HUES64 (cell line): Measurements from ENCODE around the gene ANKRD1.

ENCODE experiments used
- H3K27ac ChIP-seq: 2 replicates; pipeline ENCODE4 v1.7.0; 2013; ENCODE audit warnings: low read depth, low read length, inconsistent platforms
- H3K27me3 ChIP-seq: 2 replicates; pipeline ENCODE4 v1.6.1; 2013; ENCODE audit warnings: mild to moderate bottlenecking, low read length; ENCODE audit not compliant: insufficient read depth
- H3K36me3 ChIP-seq: 2 replicates; pipeline ENCODE4 v1.6.1; 2013; ENCODE audit warnings: mild to moderate bottlenecking, low read length; ENCODE audit not compliant: insufficient read depth
- H3K4me1 ChIP-seq: 2 replicates; pipeline ENCODE4 v1.6.1; 2013; ENCODE audit warnings: mild to moderate bottlenecking, low read length, moderate library complexity; ENCODE audit not compliant: insufficient read depth
- H3K4me3 ChIP-seq: 2 replicates; pipeline ENCODE4 v1.5.1; 2013; ENCODE audit warnings: mild to moderate bottlenecking, low read length, moderate library complexity
- H3K9ac ChIP-seq: 2 replicates; pipeline ENCODE4 v1.6.1; 2013; ENCODE audit warnings: mild to moderate bottlenecking, low read depth, low read length
- H3K9me3 ChIP-seq: 2 replicates; pipeline ENCODE4 v1.6.1; 2013; ENCODE audit warnings: low read depth, low read length; ENCODE audit not compliant: insufficient read depth
- WGBS: fragments of 150-250, 120-280 bp; methylation state at CpG from one replicate; pipeline ENCODE4 v1.1.7; 2013; ENCODE audit warnings: missing lambda C conversion rate; 5-methylcytosine and 5-hydroxymethylcytosine counted together

Gene ANKRD1

GRCh38 chr10:90930971-90931871 lies 10.3 kb upstream of the ANKRD1 start:
- Histone ChIP-seq H3K9me3 (no peaks in the 10 kb centered on the region), H3K27ac (peak overlapping the region; percentile 77), H3K4me3 (no peak overlapping the region; the same call in 1 of the 2 replicates), H3K27me3 (peaks cover 98% of the 10 kb centered on the region), H3K4me1 (peaks cover 24% of the 10 kb centered on the region), H3K9ac (peak overlapping the region; percentile 7; the same call in 1 of the 2 replicates), H3K36me3 (no peaks in the 10 kb centered on the region)
- 43% methylated on average over 6 of the region's 6 CpGs for WGBS

- peak overlapping the region; percentile 77 for H3K27ac ChIP-seq
- 23% methylated on average over 3 of the region's 5 CpGs for WGBS
- H3K4me1 ChIP-seq, result peaks cover 26% of the 10 kb centered on the region
- no peaks in the 10 kb centered on the region for H3K36me3 ChIP-seq
- peak overlapping the region; percentile 1; the same call in 1 of the 2 replicates for H3K4me3 ChIP-seq
- H3K27me3 ChIP-seq, result peaks cover 95% of the 10 kb centered on the region
- peak overlapping the region; percentile 7; the same call in 1 of the 2 replicates for H3K9ac ChIP-seq
- no peaks in the 10 kb centered on the region for H3K9me3 ChIP-seq
Measured at GRCh38 chr10:90930070-90930837, 9.4 kb upstream of the ANKRD1 start.

GRCh38 chr10:90929179-90929578 lies 8.3 kb upstream of the ANKRD1 start:
- H3K4me1 ChIP-seq, result peaks cover 26% of the 10 kb centered on the region
- H3K36me3 ChIP-seq, result no peaks in the 10 kb centered on the region
- H3K9ac ChIP-seq, result no peak overlapping the region
- no peak overlapping the region; the same call in 1 of the 2 replicates for H3K27ac ChIP-seq
- no peaks in the 10 kb centered on the region for H3K9me3 ChIP-seq
- H3K27me3 ChIP-seq, result peaks cover 97% of the 10 kb centered on the region
- no peak overlapping the region for H3K4me3 ChIP-seq
- 68% methylated on average over 5 of the region's 5 CpGs for WGBS

DNA sequence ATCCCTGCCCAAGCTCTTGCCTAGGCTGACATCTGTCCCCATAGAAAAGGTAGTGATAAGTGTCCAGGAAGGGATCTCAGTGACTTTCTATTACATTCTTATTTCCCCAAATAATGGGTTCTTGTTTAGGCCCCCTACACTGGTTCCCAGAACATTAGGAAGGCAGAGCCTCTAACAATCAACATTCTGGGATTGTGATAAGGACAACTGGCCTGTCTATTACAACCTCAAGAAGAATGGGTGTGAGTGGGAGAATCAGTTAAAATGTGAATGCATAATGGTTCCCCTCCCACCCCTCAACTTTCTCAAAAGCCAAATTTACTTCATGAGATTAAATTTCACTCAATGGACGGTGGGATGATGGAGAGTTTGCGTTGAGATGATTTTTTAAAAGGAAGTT lies 6.4 kb upstream of the ANKRD1 start:
- Histone ChIP-seq H3K36me3 (no peaks in the 10 kb centered on the region), H3K9ac (no peak overlapping the region), H3K27me3 (peaks cover 97% of the 10 kb centered on the region), H3K4me3 (no peak overlapping the region), H3K9me3 (no peaks in the 10 kb centered on the region), H3K4me1 (peaks cover 31% of the 10 kb centered on the region), H3K27ac (no peak overlapping the region)
- WGBS, result no CpG with 5 or more reads among the region's 2 CpGs

GRCh38 chr10:90925079-90926029 lies 4.5 kb upstream of the ANKRD1 start:
- Histone ChIP-seq H3K27ac (no peak overlapping the region), H3K4me3 (no peak overlapping the region)
- WGBS, result 58% methylated on average over 4 of the region's 5 CpGs

GRCh38 chr10:90924552-90924951 lies 3.7 kb upstream of the ANKRD1 start:
- Histone ChIP-seq H3K9me3 (no peaks in the 10 kb centered on the region), H3K27ac (no peak overlapping the region), H3K27me3 (peaks cover 97% of the 10 kb centered on the region), H3K4me3 (no peak overlapping the region), H3K36me3 (no peaks in the 10 kb centered on the region), H3K4me1 (peaks cover 33% of the 10 kb centered on the region), H3K9ac (no peak overlapping the region)
- WGBS, result 79% methylated on average over 3 of the region's 3 CpGs

More at GRCh38 chr10:90925079-90926029, 4.5 kb upstream of the ANKRD1 start:
- Histone ChIP-seq H3K4me1 (peaks cover 36% of the 10 kb centered on the region), H3K36me3 (no peaks in the 10 kb centered on the region), H3K9ac (no peak overlapping the region), H3K27me3 (peaks cover 97% of the 10 kb centered on the region), H3K9me3 (no peaks in the 10 kb centered on the region)

DNA sequence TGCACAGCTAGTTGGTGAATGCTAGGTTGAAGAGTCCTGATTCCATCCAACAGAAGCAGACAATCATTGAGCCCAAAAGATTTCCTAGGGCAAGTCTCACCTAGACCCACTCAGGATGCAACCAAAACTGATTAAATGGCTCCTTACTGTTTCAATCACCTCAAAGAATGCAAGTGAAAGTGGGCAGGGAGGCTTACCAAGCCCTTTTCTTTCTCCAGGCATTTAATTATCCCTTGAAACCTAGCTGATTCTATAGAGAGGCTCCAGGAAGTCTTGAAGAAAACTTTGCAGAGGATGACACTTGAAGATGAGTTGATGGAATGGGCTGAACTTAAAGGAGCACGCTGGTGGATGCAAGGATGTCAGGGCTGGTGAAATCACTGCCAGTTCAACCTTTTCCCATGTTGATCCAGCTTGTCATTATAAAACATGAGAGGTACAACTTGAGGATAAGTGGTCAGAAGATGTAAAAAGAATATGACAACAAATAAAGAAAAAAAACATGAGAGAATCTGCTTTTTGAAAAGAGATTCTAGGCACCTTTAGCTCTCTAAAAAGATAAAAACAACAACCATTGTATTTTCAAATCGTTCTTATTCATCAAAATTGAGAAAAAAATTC lies 2.3 kb upstream of the ANKRD1 start:
- 75% methylated on average over 2 of the region's 2 CpGs for WGBS
- Histone ChIP-seq H3K27ac (no peak overlapping the region), H3K27me3 (peaks cover 97% of the 10 kb centered on the region)

GRCh38 chr10:90921906-90922305 lies 1.0 kb upstream of the ANKRD1 start:
- Histone ChIP-seq H3K4me1 (peaks cover 30% of the 10 kb centered on the region; the same call in 1 of the 2 replicates), H3K27me3 (peaks cover 97% of the 10 kb centered on the region), H3K4me3 (no peak overlapping the region), H3K9ac (no peak overlapping the region), H3K9me3 (no peaks in the 10 kb centered on the region), H3K36me3 (peaks cover 3% of the 10 kb centered on the region; the same call in 1 of the 2 replicates), H3K27ac (no peak overlapping the region)
- WGBS, result 46% methylated on average over 3 of the region's 3 CpGs

More for the DNA sequence above, 2.3 kb upstream of the ANKRD1 start:
- Histone ChIP-seq H3K4me3 (no peak overlapping the region), H3K9me3 (no peaks in the 10 kb centered on the region), H3K4me1 (peaks cover 30% of the 10 kb centered on the region; the same call in 1 of the 2 replicates), H3K36me3 (peaks cover 1% of the 10 kb centered on the region; the same call in 1 of the 2 replicates), H3K9ac (no peak overlapping the region)

DNA sequence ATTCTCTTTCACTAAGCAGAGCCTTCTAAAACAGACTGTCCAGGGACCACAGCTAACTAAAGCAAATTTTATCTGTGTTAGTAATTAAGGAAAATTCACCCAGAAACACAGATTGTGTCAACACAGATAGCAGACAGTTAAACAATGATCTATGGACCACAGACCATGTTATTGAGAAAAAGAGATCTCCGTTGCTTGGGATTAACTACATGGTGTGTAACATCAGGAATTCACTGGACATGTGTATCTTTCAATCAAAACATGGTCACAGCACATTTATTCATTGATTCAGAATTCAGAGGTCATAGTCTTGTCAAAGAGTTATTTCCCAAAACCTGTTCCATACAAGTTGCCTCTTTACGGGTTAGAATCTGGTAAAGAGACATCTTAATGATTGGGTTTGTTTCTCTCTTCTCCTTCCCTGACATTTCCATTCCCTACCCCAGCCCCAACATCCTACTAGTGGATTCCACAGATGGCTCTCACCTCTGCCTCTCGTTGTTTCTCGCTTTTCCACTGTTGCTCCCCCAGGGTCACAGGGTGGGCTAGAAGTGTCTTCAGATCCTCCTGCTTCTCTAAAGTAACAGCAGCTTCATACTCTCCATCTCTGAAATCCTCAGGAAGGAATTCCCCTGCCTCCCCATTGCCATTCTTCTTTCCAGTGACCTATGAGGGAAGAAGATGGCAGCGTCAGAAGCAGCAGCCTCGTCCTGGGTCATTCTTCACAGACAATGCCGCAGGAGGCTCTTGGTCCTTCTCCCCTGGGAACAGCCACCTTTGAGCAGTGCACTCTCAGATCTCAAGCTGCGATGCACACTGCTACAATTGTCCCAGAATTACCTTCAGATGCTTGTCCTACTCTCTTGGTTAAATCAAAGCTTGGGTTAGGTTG lies 958 bp downstream of the ANKRD1 start:
- Histone ChIP-seq H3K4me1 (peaks cover 27% of the 10 kb centered on the region; the same call in 1 of the 2 replicates), H3K9ac (peak overlapping the region; percentile 45; the same call in 1 of the 2 replicates), H3K27ac (no peak overlapping the region), H3K27me3 (peaks cover 99% of the 10 kb centered on the region), H3K4me3 (peak overlapping the region; percentile 46), H3K36me3 (peaks cover 3% of the 10 kb centered on the region; the same call in 1 of the 2 replicates), H3K9me3 (no peaks in the 10 kb centered on the region)
- WGBS, result 58% methylated on average over 8 of the region's 8 CpGs
